ENCODE results near the gene ISM1.

ISM1 gene

DNA sequence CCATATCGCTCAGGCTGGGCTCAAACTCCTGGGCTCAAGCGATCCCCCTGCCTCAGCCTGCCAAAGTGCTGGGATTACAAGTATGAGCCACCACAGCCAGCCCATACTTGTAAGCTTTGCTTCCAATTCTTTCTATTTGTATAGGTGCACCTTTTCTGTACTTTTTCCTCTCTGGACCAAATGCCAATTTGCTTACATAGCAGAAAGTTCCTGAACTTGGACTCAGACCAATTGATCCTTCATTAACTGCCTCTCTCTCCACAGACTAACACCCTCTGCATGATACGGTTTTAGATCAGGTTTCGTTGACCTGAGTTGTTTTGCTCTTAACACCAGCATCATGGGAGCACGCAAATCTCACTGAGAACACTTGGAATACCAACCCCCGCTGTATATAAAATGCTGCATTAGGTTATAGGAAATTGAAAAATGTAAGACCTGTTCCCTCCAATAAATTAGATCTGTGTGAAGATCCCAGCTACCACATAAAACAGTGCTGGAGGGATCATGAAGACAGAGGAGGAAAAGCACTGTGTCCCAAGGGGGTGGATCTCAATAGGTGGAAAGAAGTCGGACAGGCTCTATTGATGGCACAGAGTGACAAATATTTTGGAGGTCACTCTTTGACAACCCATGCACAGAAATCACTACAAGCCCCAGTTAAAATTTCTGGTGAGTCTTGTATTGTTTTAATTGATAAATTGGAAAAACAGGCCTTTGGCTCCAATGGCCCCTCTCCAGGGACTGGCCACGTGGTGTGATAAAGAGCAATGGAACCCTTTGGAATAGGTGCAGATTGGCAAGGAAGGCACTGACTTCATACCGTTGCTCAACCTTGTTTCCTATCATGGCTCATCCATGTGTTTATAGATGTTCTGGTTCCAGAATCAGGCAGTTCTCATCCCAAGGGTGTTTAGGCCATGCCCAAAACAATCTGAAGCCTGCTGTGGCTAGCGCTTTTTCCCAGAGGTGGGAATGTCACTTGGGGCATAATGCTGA lies 51.2 kb downstream of the ISM1 start:
- no peak overlapping the region for H3K4me3 ChIP-seq (ENCODE audit: low read length)
- no peak for TF ChIP-seq ZNF274 (IDR thresholded peaks at IDR 0.05; ENCODE audit: low read depth, low read length)

GRCh38 chr20:13274275-13274861 lies 53.3 kb downstream of the ISM1 start:
- H3K4me3 ChIP-seq (ENCODE audit: low read length): no peak overlapping the region

GRCh38 chr20:13276945-13277541 lies 56.0 kb downstream of the ISM1 start:
- H3K4me3 ChIP-seq (ENCODE audit: low read length): no peak overlapping the region
- no peak for TF ChIP-seq ZNF274 (IDR thresholded peaks at IDR 0.05; ENCODE audit: low read depth, low read length)

More at GRCh38 chr20:13274275-13274861, 53.3 kb downstream of the ISM1 start:
- TF ChIP-seq ZNF274 (IDR thresholded peaks at IDR 0.05; ENCODE audit: low read depth, low read length): no peak

GRCh38 chr20:13277663-13278295 lies 56.7 kb downstream of the ISM1 start:
- TF ChIP-seq ZNF274 (IDR thresholded peaks at IDR 0.05; ENCODE audit: low read depth, low read length): no peak
- H3K4me3 ChIP-seq (ENCODE audit: low read length): no peak overlapping the region

- no peak overlapping the region for H3K4me3 ChIP-seq (ENCODE audit: low read length)
- TF ChIP-seq ZNF274 (IDR thresholded peaks at IDR 0.05; ENCODE audit: low read depth, low read length): no peak
Observed at GRCh38 chr20:13278812-13279570, 57.9 kb downstream of the ISM1 start.

- no peak for TF ChIP-seq ZNF274 (IDR thresholded peaks at IDR 0.05; ENCODE audit: low read depth, low read length)
- H3K4me3 ChIP-seq (ENCODE audit: low read length): no peak overlapping the region
Observed at GRCh38 chr20:13280609-13281324, 59.7 kb downstream of the ISM1 start.

- H3K4me3 ChIP-seq (ENCODE audit: low read length): no peak overlapping the region
Observed at GRCh38 chr20:13283869-13284829, 63.1 kb downstream of the ISM1 start.

DNA sequence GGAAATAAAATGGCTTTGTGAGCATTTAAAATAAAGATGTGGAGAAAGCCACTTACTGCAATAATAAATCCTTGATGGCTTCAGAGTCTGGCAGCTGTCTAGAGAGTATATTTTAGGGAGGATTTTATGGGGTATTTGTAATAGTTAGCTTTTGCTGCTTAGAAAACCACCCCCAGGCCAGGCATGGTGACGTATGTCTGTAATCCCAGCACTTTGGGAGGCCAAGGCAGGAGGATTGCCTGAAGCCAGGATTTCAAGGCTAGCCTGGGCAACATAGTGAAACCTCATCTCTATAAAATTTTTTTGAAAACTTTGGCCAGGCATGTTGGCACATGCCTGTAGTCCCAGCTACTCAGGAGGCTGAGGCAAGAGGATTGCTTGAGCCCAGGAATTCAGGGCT lies 63.8 kb downstream of the ISM1 start:
- no peak for TF ChIP-seq ZNF274 (IDR thresholded peaks at IDR 0.05; ENCODE audit: low read depth, low read length)

More at GRCh38 chr20:13283869-13284829, 63.1 kb downstream of the ISM1 start:
- TF ChIP-seq ZNF274 (IDR thresholded peaks at IDR 0.05; ENCODE audit: low read depth, low read length): no peak

DNA sequence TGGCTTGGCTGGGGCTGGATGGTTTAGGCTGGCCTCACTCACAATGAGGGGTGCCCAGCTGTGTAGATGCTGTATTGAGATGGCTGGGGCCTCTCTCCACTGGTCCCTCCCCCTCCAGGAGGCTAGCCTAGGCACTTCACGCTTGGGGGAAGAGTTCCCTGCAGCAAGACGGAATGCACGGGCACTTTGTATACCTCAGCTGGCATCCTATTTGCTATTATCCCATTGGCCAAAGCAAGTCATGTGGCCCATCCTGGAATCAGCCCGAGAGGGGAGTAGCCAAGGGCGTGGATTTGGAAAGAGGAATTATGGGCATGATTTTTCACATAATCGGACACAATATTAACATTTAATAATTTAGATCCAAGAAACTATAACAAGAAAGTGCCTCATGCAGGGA lies 64.3 kb downstream of the ISM1 start:
- H3K4me3 ChIP-seq (ENCODE audit: low read length): no peak overlapping the region
- TF ChIP-seq ZNF274 (IDR thresholded peaks at IDR 0.05; ENCODE audit: low read depth, low read length): no peak

More for the DNA sequence above, 63.8 kb downstream of the ISM1 start:
- H3K4me3 ChIP-seq (ENCODE audit: low read length): no peak overlapping the region

- no peak overlapping the region for H3K4me3 ChIP-seq (ENCODE audit: low read length)
- no peak for TF ChIP-seq ZNF274 (IDR thresholded peaks at IDR 0.05; ENCODE audit: low read depth, low read length)
Observed at GRCh38 chr20:13286052-13286451, 65.0 kb downstream of the ISM1 start.

- H3K4me3 ChIP-seq (ENCODE audit: low read length): no peak overlapping the region
- no peak for TF ChIP-seq ZNF274 (IDR thresholded peaks at IDR 0.05; ENCODE audit: low read depth, low read length)
Observed at GRCh38 chr20:13286607-13287006, 65.5 kb downstream of the ISM1 start.

- no peak for TF ChIP-seq ZNF274 (IDR thresholded peaks at IDR 0.05; ENCODE audit: low read depth, low read length)
- no peak overlapping the region for H3K4me3 ChIP-seq (ENCODE audit: low read length)
Observed at GRCh38 chr20:13288357-13288756, 67.3 kb downstream of the ISM1 start.

Measured in GM08714 (cell line).